Measurements from ENCODE around the gene RPS6KA3. TPM values are rescaled to one million over a fixed set of nuclear protein-coding genes. Genes with fewer than 3 reads are reported as not detected.

The RPS6KA3 gene
- total RNA-seq, 1 experiment from 2014 or later = 35.5 TPM

GRCh38 chrX:20177093-20177492 is 89.6 kb downstream of the RPS6KA3 start:
- TF ChIP-seq CEBPB (IDR thresholded peaks at IDR 0.05; ENCODE audit: low read depth) = no peak
- TF ChIP-seq FOSL1 (IDR thresholded peaks at IDR 0.05; ENCODE audit: low read depth) = no peak
- TF ChIP-seq EZH2 (IDR thresholded peaks at IDR 0.05) = no peak
- TF ChIP-seq TCF7L2 (IDR thresholded peaks at IDR 0.05; ENCODE audit: borderline replicate concordance, extremely low read depth, insufficient read depth, insufficient read length) = no peak
- no peak for TF ChIP-seq ATF3 (IDR thresholded peaks at IDR 0.05)
- TF ChIP-seq CBX3 (IDR thresholded peaks at IDR 0.05; ENCODE audit: low read depth) = no peak
- TF ChIP-seq ZNF274 (IDR thresholded peaks at IDR 0.05; ENCODE audit: low read depth, low read length) = no peak
- Histone ChIP-seq H3K36me3 (ENCODE audit: control insufficient read depth in 1 of 2, insufficient read depth in 2 of 2, low read length in 2 of 2) (peaks cover 0 to 4% of the 10 kb centered on the region in 2 experiments; a peak in 2 of 4 replicates), H4K20me1 (ENCODE audit: insufficient read depth) (no peaks in the 10 kb centered on the region), H3K79me2 (ENCODE audit: insufficient read depth, low read length) (no peaks in the 10 kb centered on the region), H2AFZ (ENCODE audit: low read depth, low read length, poor library complexity, severe bottlenecking) (no peak overlapping the region), H3K9ac (ENCODE audit: low read length) (no peak overlapping the region), H3K27ac (ENCODE audit: low read depth, low read length) (no peak overlapping the region), H3K4me2 (ENCODE audit: low read length) (no peak overlapping the region), H3K4me3 (replicated peaks in 1 of 2; ENCODE audit: low read depth in 1 of 2, low read length in 2 of 2) (no peak overlapping the region), H3K9me2 (ENCODE audit: insufficient read depth) (no peaks in the 10 kb centered on the region), H3K4me1 (ENCODE audit: control insufficient read depth in 1 of 2, insufficient read depth in 2 of 2, low read length in 2 of 2) (no peaks in the 10 kb centered on the region), H3K9me3 (ENCODE audit: control insufficient read depth in 1 of 2, insufficient read depth in 1 of 2, low read depth in 1 of 2, low read length in 2 of 2) (no peaks in the 10 kb centered on the region), H3K27me3 (ENCODE audit: insufficient read depth, low read length) (no peaks in the 10 kb centered on the region)
- intact Hi-C loops (cut with micrococcal nuclease) = no loop called here
- no TSS peak for BruUV-seq (replicated peaks)
- ChIA-PET CTCF (no interaction called here), RAD21 (ENCODE audit: low non-redundant PET in 1 of 2, low total read pairs in 2 of 2, uncharacterized antibody in 2 of 2, unreplicated experiment in 2 of 2) (no interaction called here), POLR2A (no interaction called here)
- DNase-seq (ENCODE audit: low read depth, low spot score) = no peak
- ATAC-seq = no peak

- Histone ChIP-seq H3K9me2 (ENCODE audit: insufficient read depth) (no peaks in the 10 kb centered on the region), H3K9ac (ENCODE audit: low read length) (no peak overlapping the region), H3K27ac (ENCODE audit: low read depth, low read length) (no peak overlapping the region), H3K79me2 (ENCODE audit: insufficient read depth, low read length) (no peaks in the 10 kb centered on the region), H3K9me3 (ENCODE audit: control insufficient read depth in 1 of 2, insufficient read depth in 1 of 2, low read depth in 1 of 2, low read length in 2 of 2) (no peaks in the 10 kb centered on the region), H3K4me3 (replicated peaks in 1 of 2; ENCODE audit: low read depth in 1 of 2, low read length in 2 of 2) (no peak overlapping the region), H2AFZ (ENCODE audit: low read depth, low read length, poor library complexity, severe bottlenecking) (no peak overlapping the region), H3K4me2 (ENCODE audit: low read length) (no peak overlapping the region), H3K27me3 (ENCODE audit: insufficient read depth, low read length) (no peaks in the 10 kb centered on the region), H3K36me3 (ENCODE audit: control insufficient read depth in 1 of 2, insufficient read depth in 2 of 2, low read length in 2 of 2) (peaks cover 0 to 6% of the 10 kb centered on the region in 2 experiments; a peak in 2 of 4 replicates), H4K20me1 (ENCODE audit: insufficient read depth) (no peaks in the 10 kb centered on the region), H3K4me1 (ENCODE audit: control insufficient read depth in 1 of 2, insufficient read depth in 2 of 2, low read length in 2 of 2) (no peaks in the 10 kb centered on the region)
- POLR2A ChIA-PET = no interaction called here
- RAD21 ChIA-PET (ENCODE audit: low non-redundant PET in 1 of 2, low total read pairs in 2 of 2, uncharacterized antibody in 2 of 2, unreplicated experiment in 2 of 2) = no interaction called here
- intact Hi-C loops (cut with micrococcal nuclease) = no loop called here
- TF ChIP-seq POLR2AphosphoS5 (IDR thresholded peaks at IDR 0.05; ENCODE audit: low read depth, low read length) (no peak), ZBTB33 (IDR thresholded peaks at IDR 0.05; ENCODE audit: extremely low read depth, insufficient replicate concordance, low read length) (no peak), ZNF274 (IDR thresholded peaks at IDR 0.05; ENCODE audit: low read depth, low read length) (no peak), YY1 (IDR thresholded peaks at IDR 0.05; ENCODE audit: extremely low read depth, insufficient replicate concordance, low read depth, low read length) (no peak), JUND (IDR thresholded peaks at IDR 0.05) (no peak), POLR2A (IDR thresholded peaks at IDR 0.05; ENCODE audit: borderline replicate concordance, extremely low read depth, insufficient read depth, insufficient read length) (no peak)
- no peak for ATAC-seq
- no TSS peak for BruUV-seq (replicated peaks)
- DNase-seq (ENCODE audit: low read depth, low spot score) = no peak
- CTCF ChIA-PET = no interaction called here
Observed at GRCh38 chrX:20173856-20174255, 92.9 kb downstream of the RPS6KA3 start.

All from HCT116 (cell line).